HEK293 (cell line): ENCODE results near the gene GPR180.

Experiments used
- CTCF ChIA-PET: fragments of 350-600 bp; formaldehyde crosslinking; extraction: SDS; loops from one replicate; lab custom pipeline; 2021; ENCODE audit warnings: antibody characterized with exemption; lab: Yijun Ruan, JAX
- POLR2A ChIA-PET: fragments of 300-600 bp; formaldehyde crosslinking; extraction: SDS; loops from one replicate; lab custom pipeline; 2020; ENCODE audit warnings: antibody characterized with exemption, inconsistent platforms; lab: Yijun Ruan, JAX
- H3K27ac ChIP-seq: fragments of 200-500 bp; sonication (Bioruptor generic); 2 replicates; pipeline ENCODE4 v1.5.1; 2014; ENCODE audit warnings: low read depth, low read length, control low read depth, inconsistent platforms; ENCODE audit errors: extremely low read depth
- H3K36me3 ChIP-seq, 2 experiments: fragments of 200-500 bp in 1 of 2; sonication (Bioruptor generic) in 1 of 2; 1 replicate in 1 of 2; 2 replicates in 1 of 2; pipeline ENCODE4 v1.5.1; 2014 to 2017; ENCODE audit warnings: inconsistent platforms in 2 of 2, low read length in 2 of 2; ENCODE audit not compliant: control insufficient read depth in 2 of 2, insufficient read depth in 1 of 2
- H3K4me1 ChIP-seq: fragments of 200-500 bp; sonication (Bioruptor generic); 2 replicates; pipeline ENCODE4 v1.5.1; 2014; ENCODE audit warnings: mild to moderate bottlenecking, low read length, inconsistent platforms; ENCODE audit not compliant: control insufficient read depth, insufficient read depth
- H3K4me3 ChIP-seq: 2 replicates; pipeline ENCODE4 v1.5.1; 2011; ENCODE audit warnings: low read depth, mild to moderate bottlenecking, control low read depth, low read length, moderate library complexity
- H3K9me3 ChIP-seq: fragments of 200-500 bp; sonication (Bioruptor generic); 2 replicates; pipeline ENCODE4 v1.5.1; 2014; ENCODE audit warnings: low read depth, low read length, inconsistent platforms; ENCODE audit not compliant: control insufficient read depth, insufficient read depth
- BCL11B ChIP-seq: fragments of 450-650 bp; formaldehyde crosslinking; IDR thresholded peaks from 2 replicates; pipeline ENCODE4 v1.5.1; 2016; ENCODE audit warnings: low read depth, missing biosample characterization, missing genetic modification characterization
- HOXD13 ChIP-seq: sonication (generic); formaldehyde crosslinking; IDR thresholded peaks from 2 replicates; pipeline ENCODE4 v1.8.0; 2022; ENCODE audit warnings: missing genetic modification reagents, borderline replicate concordance
- KLF9 ChIP-seq: fragments of 450-650 bp; formaldehyde crosslinking; IDR thresholded peaks from 2 replicates; pipeline ENCODE4 v1.5.1; 2016; ENCODE audit warnings: missing biosample characterization, missing genetic modification characterization, low read depth
- RBAK ChIP-seq: fragments of 450-650 bp; formaldehyde crosslinking; IDR thresholded peaks from 2 replicates; pipeline ENCODE4 v1.5.1; 2016; ENCODE audit warnings: missing biosample characterization, missing genetic modification characterization
- YY1 ChIP-seq: fragments of 450-650 bp; formaldehyde crosslinking; IDR thresholded peaks from 2 replicates; pipeline ENCODE4 v1.5.1; 2018; ENCODE audit warnings: missing biosample characterization, missing genetic modification characterization
- ZBTB7A ChIP-seq: fragments of 450-650 bp; formaldehyde crosslinking; IDR thresholded peaks from 2 replicates; pipeline ENCODE4 v1.5.1; 2016; ENCODE audit warnings: low read depth, missing biosample characterization, missing genetic modification characterization
- ZNF114 ChIP-seq: fragments of 450-650 bp; formaldehyde crosslinking; IDR thresholded peaks from 2 replicates; pipeline ENCODE4 v1.5.0; 2017; ENCODE audit warnings: missing biosample characterization, missing genetic modification characterization
- ZNF175 ChIP-seq: fragments of 450-650 bp; formaldehyde crosslinking; IDR thresholded peaks from 2 replicates; pipeline ENCODE4 v1.5.1; 2016; ENCODE audit warnings: missing biosample characterization, missing genetic modification characterization
- ZNF223 ChIP-seq: fragments of 450-650 bp; formaldehyde crosslinking; IDR thresholded peaks from 2 replicates; pipeline ENCODE4 v1.5.1; 2016; ENCODE audit warnings: missing biosample characterization, missing genetic modification characterization
- ZNF394 ChIP-seq: fragments of 450-650 bp; formaldehyde crosslinking; IDR thresholded peaks from 2 replicates; pipeline ENCODE4 v1.5.1; 2016; ENCODE audit warnings: missing biosample characterization, missing genetic modification characterization, mild to moderate bottlenecking, moderate library complexity, borderline replicate concordance
- ZNF404 ChIP-seq: fragments of 450-650 bp; formaldehyde crosslinking; IDR thresholded peaks from 2 replicates; pipeline ENCODE4 v1.5.1; 2017; ENCODE audit warnings: missing biosample characterization, missing genetic modification characterization
- ZNF423 ChIP-seq: fragments of 450-650 bp; formaldehyde crosslinking; IDR thresholded peaks from 2 replicates; pipeline ENCODE4 v1.5.1; 2016; ENCODE audit warnings: missing biosample characterization, missing genetic modification characterization
- ZNF521 ChIP-seq: fragments of 450-650 bp; formaldehyde crosslinking; IDR thresholded peaks from 2 replicates; pipeline ENCODE4 v1.5.1; 2017; ENCODE audit warnings: missing biosample characterization, mild to moderate bottlenecking, missing genetic modification characterization
- ZNF791 ChIP-seq: fragments of 450-650 bp; formaldehyde crosslinking; IDR thresholded peaks from 2 replicates; pipeline ENCODE4 v1.5.1; 2016; ENCODE audit warnings: missing biosample characterization, missing genetic modification characterization
- TF ChIP-seq, protein P1 (sequence below): fragments of 450-650 bp; formaldehyde crosslinking; IDR thresholded peaks from 2 replicates; pipeline ENCODE4 v1.5.1; 2016; ENCODE audit warnings: missing biosample characterization, missing genetic modification characterization
- TF ChIP-seq, protein P2 (sequence below): fragments of 450-650 bp; formaldehyde crosslinking; IDR thresholded peaks from 2 replicates; pipeline ENCODE4 v1.5.1; 2016; ENCODE audit warnings: missing biosample characterization, missing genetic modification characterization
- TF ChIP-seq, protein P3 (sequence below): fragments of 450-650 bp; formaldehyde crosslinking; IDR thresholded peaks from 2 replicates; pipeline ENCODE4 v1.5.1; 2016; ENCODE audit warnings: missing biosample characterization, missing genetic modification characterization
- TF ChIP-seq, protein P4 (sequence below): fragments of 450-650 bp; formaldehyde crosslinking; IDR thresholded peaks from 2 replicates; pipeline ENCODE4 v1.5.1; 2016; ENCODE audit warnings: missing biosample characterization, missing genetic modification characterization
- TF ChIP-seq, protein P5 (sequence below): fragments of 450-650 bp; formaldehyde crosslinking; IDR thresholded peaks from 2 replicates; pipeline ENCODE4 v1.5.1; 2016; ENCODE audit warnings: missing biosample characterization, missing genetic modification characterization

The GPR180 gene

DNA sequence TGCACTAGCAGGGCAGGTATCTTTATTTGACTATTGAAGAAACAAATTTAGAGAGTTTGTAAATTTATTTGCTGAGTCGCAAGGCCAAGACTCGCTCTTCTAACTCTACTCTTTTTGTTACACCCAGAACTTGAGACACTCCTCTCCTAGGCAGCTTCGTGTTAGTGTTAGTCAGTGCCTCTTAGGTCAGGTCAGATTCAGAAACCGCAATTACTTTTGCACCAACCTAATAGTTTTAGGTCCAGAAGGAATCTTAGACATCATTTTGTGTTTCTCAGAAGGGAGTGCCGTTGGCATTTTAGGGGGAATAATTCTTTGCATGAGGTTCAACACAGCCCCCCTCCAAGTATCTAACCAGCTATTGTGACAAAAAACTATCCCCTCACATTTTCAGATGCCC, 8.8 kb downstream of the GPR180 start:
- no peak for TF ChIP-seq RBAK (tag by site-specific recombination)
- TF ChIP-seq, protein P1, sequence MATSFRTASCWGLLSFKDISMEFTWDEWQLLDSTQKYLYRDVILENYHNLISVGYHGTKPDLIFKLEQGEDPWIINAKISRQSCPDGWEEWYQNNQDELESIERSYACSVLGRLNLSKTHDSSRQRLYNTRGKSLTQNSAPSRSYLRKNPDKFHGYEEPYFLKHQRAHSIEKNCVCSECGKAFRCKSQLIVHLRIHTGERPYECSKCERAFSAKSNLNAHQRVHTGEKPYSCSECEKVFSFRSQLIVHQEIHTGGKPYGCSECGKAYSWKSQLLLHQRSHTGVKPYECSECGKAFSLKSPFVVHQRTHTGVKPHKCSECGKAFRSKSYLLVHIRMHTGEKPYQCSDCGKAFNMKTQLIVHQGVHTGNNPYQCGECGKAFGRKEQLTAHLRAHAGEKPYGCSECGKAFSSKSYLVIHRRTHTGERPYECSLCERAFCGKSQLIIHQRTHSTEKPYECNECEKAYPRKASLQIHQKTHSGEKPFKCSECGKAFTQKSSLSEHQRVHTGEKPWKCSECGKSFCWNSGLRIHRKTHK, result peak; percentile 66; the same call in 1 of the 2 replicates
- CTCF ChIA-PET, result no interaction called here
- Histone ChIP-seq H3K4me3 (no peak overlapping the region), H3K4me1 (no peaks in the 10 kb centered on the region), H3K27ac (no peak overlapping the region), H3K9me3 (no peaks in the 10 kb centered on the region), H3K36me3 (peaks cover 0 to 83% of the 10 kb centered on the region in 2 experiments; a peak in 1 of 3 replicates)
- POLR2A ChIA-PET, result no interaction called here

DNA sequence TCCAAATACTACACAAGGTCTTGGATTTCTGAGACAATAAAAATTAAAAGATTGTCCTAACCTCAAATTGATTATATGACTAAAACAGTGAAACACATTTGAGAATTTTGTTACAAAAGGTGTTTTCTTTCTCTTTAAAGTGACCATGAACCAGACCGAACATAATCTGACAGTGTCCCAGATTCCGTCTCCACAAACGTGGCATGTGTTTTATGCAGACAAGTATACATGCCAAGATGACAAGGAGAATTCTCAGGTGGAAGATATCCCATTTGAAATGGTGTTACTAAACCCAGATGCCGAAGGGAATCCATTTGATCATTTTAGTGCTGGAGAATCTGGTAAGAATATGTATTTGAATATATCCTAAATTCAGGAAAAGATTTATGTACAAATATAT, 10.4 kb downstream of the GPR180 start:
- no peaks in the 10 kb centered on the region for H3K4me1 ChIP-seq
- ChIA-PET POLR2A (no interaction called here), CTCF (no interaction called here)
- H3K4me3 ChIP-seq, result no peak overlapping the region
- H3K9me3 ChIP-seq, result no peaks in the 10 kb centered on the region
- H3K27ac ChIP-seq, result no peak overlapping the region
- TF ChIP-seq BCL11B (tag by site-specific recombination) (no peak), ZNF394 (tag by site-specific recombination) (no peak), ZBTB7A (tag by site-specific recombination) (no peak), HOXD13 (no peak), ZNF223 (no peak), ZNF114 (tag by site-specific recombination) (no peak), ZNF521 (tag by site-specific recombination) (no peak)
- TF ChIP-seq, protein P2, sequence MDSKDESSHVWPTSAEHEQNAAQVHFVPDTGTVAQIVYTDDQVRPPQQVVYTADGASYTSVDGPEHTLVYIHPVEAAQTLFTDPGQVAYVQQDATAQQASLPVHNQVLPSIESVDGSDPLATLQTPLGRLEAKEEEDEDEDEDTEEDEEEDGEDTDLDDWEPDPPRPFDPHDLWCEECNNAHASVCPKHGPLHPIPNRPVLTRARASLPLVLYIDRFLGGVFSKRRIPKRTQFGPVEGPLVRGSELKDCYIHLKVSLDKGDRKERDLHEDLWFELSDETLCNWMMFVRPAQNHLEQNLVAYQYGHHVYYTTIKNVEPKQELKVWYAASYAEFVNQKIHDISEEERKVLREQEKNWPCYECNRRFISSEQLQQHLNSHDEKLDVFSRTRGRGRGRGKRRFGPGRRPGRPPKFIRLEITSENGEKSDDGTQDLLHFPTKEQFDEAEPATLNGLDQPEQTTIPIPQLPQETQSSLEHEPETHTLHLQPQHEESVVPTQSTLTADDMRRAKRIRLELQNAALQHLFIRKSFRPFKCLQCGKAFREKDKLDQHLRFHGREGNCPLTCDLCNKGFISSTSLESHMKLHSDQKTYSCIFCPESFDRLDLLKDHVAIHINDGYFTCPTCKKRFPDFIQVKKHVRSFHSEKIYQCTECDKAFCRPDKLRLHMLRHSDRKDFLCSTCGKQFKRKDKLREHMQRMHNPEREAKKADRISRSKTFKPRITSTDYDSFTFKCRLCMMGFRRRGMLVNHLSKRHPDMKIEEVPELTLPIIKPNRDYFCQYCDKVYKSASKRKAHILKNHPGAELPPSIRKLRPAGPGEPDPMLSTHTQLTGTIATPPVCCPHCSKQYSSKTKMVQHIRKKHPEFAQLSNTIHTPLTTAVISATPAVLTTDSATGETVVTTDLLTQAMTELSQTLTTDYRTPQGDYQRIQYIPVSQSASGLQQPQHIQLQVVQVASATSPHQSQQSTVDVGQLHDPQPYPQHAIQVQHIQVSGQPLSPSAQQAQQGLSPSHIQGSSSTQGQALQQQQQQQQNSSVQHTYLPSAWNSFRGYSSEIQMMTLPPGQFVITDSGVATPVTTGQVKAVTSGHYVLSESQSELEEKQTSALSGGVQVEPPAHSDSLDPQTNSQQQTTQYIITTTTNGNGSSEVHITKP (tag by site-specific recombination), result no peak
- H3K36me3 ChIP-seq, result peaks cover 0 to 74% of the 10 kb centered on the region in 2 experiments; a peak in 1 of 3 replicates

DNA sequence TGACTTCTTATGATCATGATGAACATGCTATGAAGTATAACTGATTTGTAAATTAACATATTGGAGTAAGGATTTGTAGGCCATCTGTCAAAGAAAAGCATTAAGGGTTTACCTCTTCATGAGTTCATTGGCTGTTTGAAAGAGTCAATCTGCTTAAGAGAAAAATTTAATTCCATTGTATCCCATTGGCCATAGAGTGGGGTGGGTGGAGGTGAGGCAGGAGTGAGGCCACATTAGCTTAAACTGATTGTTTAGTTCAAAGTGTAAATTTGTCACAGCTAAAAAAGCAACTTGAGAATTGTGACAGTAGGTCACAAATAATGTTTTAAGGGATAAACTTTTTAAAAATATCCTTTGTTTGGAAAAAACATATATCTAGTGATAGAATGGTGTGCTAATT, 11.4 kb downstream of the GPR180 start:
- ChIA-PET CTCF (interaction anchor here (0.9 to 8.9 kb wide), 2 partner anchors 52 to 177 kb away, joined by 3 to 170 read pairs; no protein-coding TSS in a partner anchor), POLR2A (no interaction called here)
- no peaks in the 10 kb centered on the region for H3K9me3 ChIP-seq
- no peak overlapping the region for H3K4me3 ChIP-seq
- H3K27ac ChIP-seq, result no peak overlapping the region
- H3K4me1 ChIP-seq, result no peaks in the 10 kb centered on the region
- H3K36me3 ChIP-seq, result peaks cover 0 to 65% of the 10 kb centered on the region in 2 experiments; a peak in 1 of 3 replicates
- TF ChIP-seq, protein P3, sequence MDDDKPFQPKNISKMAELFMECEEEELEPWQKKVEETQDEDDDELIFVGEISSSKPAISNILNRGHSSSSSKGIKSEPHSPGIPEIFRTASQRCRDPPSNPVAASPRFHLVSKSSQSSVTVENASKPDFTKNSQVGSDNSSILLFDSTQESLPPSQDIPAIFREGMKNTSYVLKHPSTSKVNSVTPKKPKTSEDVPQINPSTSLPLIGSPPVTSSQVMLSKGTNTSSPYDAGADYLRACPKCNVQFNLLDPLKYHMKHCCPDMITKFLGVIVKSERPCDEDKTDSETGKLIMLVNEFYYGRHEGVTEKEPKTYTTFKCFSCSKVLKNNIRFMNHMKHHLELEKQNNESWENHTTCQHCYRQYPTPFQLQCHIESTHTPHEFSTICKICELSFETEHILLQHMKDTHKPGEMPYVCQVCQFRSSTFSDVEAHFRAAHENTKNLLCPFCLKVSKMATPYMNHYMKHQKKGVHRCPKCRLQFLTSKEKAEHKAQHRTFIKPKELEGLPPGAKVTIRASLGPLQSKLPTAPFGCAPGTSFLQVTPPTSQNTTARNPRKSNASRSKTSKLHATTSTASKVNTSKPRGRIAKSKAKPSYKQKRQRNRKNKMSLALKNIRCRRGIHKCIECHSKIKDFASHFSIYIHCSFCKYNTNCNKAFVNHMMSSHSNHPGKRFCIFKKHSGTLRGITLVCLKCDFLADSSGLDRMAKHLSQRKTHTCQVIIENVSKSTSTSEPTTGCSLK (tag by site-specific recombination), result no peak
- TF ChIP-seq ZNF423 (tag by site-specific recombination) (no peak), YY1 (no peak), ZNF175 (tag by site-specific recombination) (no peak), KLF9 (tag by site-specific recombination) (no peak), ZNF404 (tag by site-specific recombination) (no peak), ZNF791 (tag by site-specific recombination) (no peak)
- TF ChIP-seq, protein P4, sequence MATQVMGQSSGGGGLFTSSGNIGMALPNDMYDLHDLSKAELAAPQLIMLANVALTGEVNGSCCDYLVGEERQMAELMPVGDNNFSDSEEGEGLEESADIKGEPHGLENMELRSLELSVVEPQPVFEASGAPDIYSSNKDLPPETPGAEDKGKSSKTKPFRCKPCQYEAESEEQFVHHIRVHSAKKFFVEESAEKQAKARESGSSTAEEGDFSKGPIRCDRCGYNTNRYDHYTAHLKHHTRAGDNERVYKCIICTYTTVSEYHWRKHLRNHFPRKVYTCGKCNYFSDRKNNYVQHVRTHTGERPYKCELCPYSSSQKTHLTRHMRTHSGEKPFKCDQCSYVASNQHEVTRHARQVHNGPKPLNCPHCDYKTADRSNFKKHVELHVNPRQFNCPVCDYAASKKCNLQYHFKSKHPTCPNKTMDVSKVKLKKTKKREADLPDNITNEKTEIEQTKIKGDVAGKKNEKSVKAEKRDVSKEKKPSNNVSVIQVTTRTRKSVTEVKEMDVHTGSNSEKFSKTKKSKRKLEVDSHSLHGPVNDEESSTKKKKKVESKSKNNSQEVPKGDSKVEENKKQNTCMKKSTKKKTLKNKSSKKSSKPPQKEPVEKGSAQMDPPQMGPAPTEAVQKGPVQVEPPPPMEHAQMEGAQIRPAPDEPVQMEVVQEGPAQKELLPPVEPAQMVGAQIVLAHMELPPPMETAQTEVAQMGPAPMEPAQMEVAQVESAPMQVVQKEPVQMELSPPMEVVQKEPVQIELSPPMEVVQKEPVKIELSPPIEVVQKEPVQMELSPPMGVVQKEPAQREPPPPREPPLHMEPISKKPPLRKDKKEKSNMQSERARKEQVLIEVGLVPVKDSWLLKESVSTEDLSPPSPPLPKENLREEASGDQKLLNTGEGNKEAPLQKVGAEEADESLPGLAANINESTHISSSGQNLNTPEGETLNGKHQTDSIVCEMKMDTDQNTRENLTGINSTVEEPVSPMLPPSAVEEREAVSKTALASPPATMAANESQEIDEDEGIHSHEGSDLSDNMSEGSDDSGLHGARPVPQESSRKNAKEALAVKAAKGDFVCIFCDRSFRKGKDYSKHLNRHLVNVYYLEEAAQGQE (tag by site-specific recombination), result no peak
- TF ChIP-seq, protein P5, sequence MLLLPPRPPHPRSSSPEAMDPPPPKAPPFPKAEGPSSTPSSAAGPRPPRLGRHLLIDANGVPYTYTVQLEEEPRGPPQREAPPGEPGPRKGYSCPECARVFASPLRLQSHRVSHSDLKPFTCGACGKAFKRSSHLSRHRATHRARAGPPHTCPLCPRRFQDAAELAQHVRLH (tag by site-specific recombination), result no peak
